GM21423 (cell line): ENCODE measurements around the gene CCDC154.
A peak's percentile ranks its signal among the peaks of the same experiment; 100 is the strongest.

Experiments used
- ATAC-seq: cut with Tn5 transposase; IDR thresholded peaks from one replicate; pipeline ENCODE4 v1.9.1; 2021; ENCODE audit warnings: mild to moderate bottlenecking, moderate library complexity; ENCODE audit not compliant: unreplicated experiment

CCDC154 gene

GRCh38 chr16:1425616-1426370 lies 18.6 kb downstream of the CCDC154 start:
- ATAC-seq = no peak

- ATAC-seq = no peak
Observed at GRCh38 chr16:1424028-1424427, 20.3 kb downstream of the CCDC154 start.

GRCh38 chr16:1422076-1422475 lies 22.3 kb downstream of the CCDC154 start:
- no peak for ATAC-seq

GRCh38 chr16:1420111-1420539 lies 24.2 kb downstream of the CCDC154 start:
- no peak for ATAC-seq

- no peak for ATAC-seq
Observed at GRCh38 chr16:1416521-1416941, 27.8 kb downstream of the CCDC154 start.

- no peak for ATAC-seq
Observed at GRCh38 chr16:1414532-1415260, 29.7 kb downstream of the CCDC154 start, which contains the start of gene UNKL. UNKL (minus strand) TSS chr16:1414704; CDS start chr16:1414691, 13 bp downstream.

- no peak for ATAC-seq
Observed at GRCh38 chr16:1413684-1414531, 30.4 kb downstream of the CCDC154 start.

GRCh38 chr16:1412847-1413246 lies 31.5 kb downstream of the CCDC154 start:
- no peak for ATAC-seq

- peak; percentile 83 for ATAC-seq
Observed at GRCh38 chr16:1408171-1408837, 36.1 kb downstream of the CCDC154 start.

- peak; percentile 8 for ATAC-seq
Observed at GRCh38 chr16:1407753-1408152, 36.6 kb downstream of the CCDC154 start.

GRCh38 chr16:1403733-1404132 lies 40.6 kb downstream of the CCDC154 start:
- ATAC-seq = no peak

- no peak for ATAC-seq
Observed at GRCh38 chr16:1403036-1403435, 41.3 kb downstream of the CCDC154 start.

GRCh38 chr16:1401758-1402154 lies 42.6 kb downstream of the CCDC154 start:
- ATAC-seq = no peak

GRCh38 chr16:1401061-1401757 lies 43.1 kb downstream of the CCDC154 start:
- ATAC-seq = no peak

GRCh38 chr16:1398826-1399581 lies 45.4 kb downstream of the CCDC154 start:
- no peak for ATAC-seq

- ATAC-seq = no peak
Observed at GRCh38 chr16:1398351-1398750, 46.0 kb downstream of the CCDC154 start.

GRCh38 chr16:1397779-1398178 lies 46.6 kb downstream of the CCDC154 start:
- no peak for ATAC-seq

GRCh38 chr16:1395444-1396031 lies 48.8 kb downstream of the CCDC154 start:
- ATAC-seq = no peak

GRCh38 chr16:1394367-1394951 lies 49.9 kb downstream of the CCDC154 start:
- ATAC-seq = no peak
